T-helper 9 cell (primary cell): ENCODE results near the gene SENP3.
"Not testable (repeated sequence)": the region's sequence is repeated elsewhere in the genome, so short reads cannot be mapped to it uniquely, and the experiment has no call there.

ENCODE experiments used
- DNase-seq: peaks from one replicate; pipeline ENCODE4 v3.0.0-alpha.2; 2020

The SENP3 gene

GRCh38 chr17:7597561-7597960 lies 35.8 kb downstream of the SENP3 start:
- DNase-seq = not testable (repeated sequence)

GRCh38 chr17:7606280-7606679 lies 44.6 kb downstream of the SENP3 start:
- DNase-seq = no peak

DNA sequence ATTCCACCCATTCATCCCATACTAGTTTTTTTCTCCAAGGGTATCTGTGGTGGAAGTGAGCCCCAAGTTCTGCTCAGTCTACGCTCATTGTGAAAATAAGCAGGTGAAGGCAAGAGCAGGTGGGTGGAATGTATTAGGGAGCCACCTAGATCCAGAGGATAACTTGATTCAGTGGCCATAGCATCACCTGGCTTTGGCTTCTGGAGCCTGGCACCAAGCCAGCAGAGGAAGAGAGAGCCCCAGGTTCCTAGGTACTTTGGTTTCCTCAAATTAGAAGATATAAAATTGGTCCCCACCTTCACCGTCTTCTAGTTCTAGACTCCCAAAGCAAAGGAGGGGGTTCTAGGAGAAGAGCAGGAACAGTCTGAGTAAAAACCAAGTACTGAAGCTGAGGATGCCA lies 48.9 kb downstream of the SENP3 start:
- no peak for DNase-seq

- DNase-seq = no peak
Measured at GRCh38 chr17:7611635-7612293, 50.0 kb downstream of the SENP3 start.

GRCh38 chr17:7612294-7612640 lies 50.5 kb downstream of the SENP3 start:
- no peak for DNase-seq

DNA sequence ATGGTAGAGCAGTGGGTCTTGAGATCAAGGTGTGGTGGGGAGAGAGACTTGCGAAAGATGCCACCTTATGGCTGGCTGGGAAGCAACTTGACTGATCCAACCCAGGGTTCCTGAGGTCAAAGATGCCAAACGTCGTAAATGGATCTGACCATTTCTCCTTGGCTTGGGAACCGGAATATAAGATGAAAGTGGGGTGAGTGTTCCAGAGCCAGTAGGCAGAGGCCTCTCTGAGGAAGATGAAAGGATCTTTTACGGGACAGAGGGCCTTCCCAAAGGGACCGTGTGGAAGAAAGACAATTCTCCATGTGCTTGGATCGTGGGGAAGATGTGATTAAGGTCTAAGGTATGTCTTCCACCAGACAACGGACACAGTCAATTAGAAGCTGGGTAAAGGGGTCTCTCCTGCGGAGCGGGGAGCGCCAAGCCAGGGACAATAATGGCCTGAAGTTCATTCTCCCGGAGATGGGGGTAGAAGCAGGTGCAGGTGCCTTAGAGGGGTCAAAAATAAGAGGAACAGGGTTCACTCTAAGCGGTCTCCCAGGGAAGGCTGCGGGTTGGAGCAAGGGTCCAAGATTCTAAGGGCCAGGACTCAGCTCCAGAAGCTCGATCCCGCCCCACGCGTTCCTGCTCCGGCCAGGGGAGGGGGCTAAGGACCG lies 52.2 kb downstream of the SENP3 start:
- DNase-seq = no peak

DNA sequence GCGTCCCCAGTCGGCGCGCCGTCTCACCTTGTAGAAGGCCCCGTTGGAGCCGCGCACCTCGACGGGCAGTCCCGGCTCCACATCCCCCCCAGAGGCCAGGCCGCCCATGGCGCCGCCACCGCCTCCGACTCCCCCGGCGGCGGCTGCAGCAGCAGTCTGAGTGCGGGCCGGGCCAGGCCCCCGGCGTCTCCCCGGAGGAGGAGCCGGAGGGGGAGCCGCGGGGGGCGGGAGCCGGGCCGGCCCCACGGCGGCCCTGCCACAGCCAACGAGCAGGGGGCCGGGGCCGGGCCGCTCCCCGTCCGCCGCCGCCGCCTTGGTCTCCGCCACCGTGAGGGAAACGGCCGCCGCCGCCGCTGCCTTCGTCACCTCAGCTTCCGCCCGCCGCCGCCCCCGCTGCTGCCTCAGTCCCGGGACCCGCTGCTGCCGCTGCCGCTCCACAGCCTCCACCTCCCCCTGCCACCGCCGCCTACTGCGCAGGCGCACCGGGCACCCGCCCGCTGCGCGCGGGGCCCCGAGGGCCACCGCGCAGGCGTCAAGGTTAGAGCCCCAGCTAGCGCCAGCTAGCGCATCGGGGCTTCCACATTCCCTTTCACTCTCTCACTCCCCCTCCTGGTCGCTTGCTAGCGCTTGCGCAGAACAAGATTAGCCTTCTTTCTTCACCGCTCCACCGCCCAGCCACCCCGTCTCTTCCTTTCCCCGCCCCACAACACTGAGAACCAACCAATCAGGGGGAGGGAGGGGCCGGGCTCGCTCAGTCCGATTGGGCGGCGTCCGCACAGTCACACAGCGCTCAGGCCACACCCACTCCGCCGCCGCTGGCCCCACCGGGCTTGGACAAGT lies 52.9 kb downstream of the SENP3 start, which contains the start of gene FXR2:
TSS of gene FXR2 (minus strand) at position 473 of the 840 bp plus-strand sequence. CDS start at position 108, 365 bp downstream.
- peak; percentile 96 for DNase-seq

- no peak for DNase-seq
Measured at GRCh38 chr17:7615265-7615747, 53.6 kb downstream of the SENP3 start.

DNA sequence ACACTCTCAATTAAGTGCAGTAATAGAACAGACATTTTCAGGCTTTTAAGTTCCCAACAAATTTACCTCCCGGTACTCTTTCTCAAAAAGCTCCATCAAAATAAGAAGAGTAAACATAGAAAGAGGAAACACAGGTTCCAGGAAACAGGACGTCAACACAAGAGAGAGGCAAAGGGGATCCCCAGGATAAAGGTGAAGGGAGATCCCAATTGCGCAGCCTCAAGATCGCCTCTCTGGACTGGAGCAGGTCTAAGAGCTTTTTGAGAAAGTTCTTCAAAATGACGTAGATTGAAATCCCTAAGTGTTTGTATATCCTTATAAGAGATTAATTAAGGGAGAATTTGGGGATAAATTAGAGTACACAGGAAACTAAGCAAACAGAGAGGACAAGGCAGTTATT lies 56.9 kb downstream of the SENP3 start:
- DNase-seq = no peak

DNA sequence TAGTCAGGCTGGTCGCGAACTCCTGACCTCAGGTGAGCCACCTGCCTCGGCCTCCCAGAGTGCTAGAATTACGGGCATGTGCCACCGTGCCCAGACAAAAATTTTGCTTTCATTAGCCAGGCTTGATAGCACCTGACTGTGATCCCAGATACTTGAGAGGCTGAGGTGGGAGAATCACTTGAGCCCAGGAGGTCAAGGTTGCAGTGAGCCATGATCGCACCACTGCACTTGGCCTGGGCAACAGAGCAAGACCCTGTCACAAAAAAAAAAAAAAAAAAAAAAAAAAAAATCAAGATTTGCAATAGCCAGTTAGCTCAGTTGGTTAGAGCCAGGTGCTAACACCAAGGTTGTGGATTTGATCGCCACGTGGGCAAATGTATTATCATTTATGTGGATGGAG lies 59.1 kb downstream of the SENP3 start:
- DNase-seq = no peak
